SIG-M5 treated with dmso at 0.1 percent for 504 hours (cell line): ENCODE results near the gene TPM2.
"Not testable (repeated sequence)": the region's sequence is repeated elsewhere in the genome, so short reads cannot be mapped to it uniquely, and the experiment has no call there.

Experiments used
- DNase-seq: peaks from one replicate; lab custom pipeline; 2025; ENCODE audit not compliant: unreplicated experiment; lab: John Stamatoyannopoulos, UW

The TPM2 gene

GRCh38 chr9:35656831-35657545, 32.7 kb downstream of the TPM2 start:
- no peak for DNase-seq

- no peak for DNase-seq
These were observed 33.4 kb downstream of the TPM2 start for GRCh38 chr9:35656348-35656747.

GRCh38 chr9:35653611-35654010, 36.1 kb downstream of the TPM2 start:
- DNase-seq: no peak

GRCh38 chr9:35652829-35653209, 36.9 kb downstream of the TPM2 start:
- no peak for DNase-seq

- peak; percentile 59 for DNase-seq
These were observed 37.5 kb downstream of the TPM2 start for GRCh38 chr9:35651956-35652828.

GRCh38 chr9:35650341-35651158, 39.2 kb downstream of the TPM2 start, which contains the start of gene SIT1:
Gene SIT1, minus strand, starts transcription at chr9:35650931. Its CDS starts 78 bp downstream, at chr9:35650853.
- no peak for DNase-seq

- DNase-seq: peak; percentile 78
These were observed 40.0 kb downstream of the TPM2 start for GRCh38 chr9:35649431-35650340.

- peak; percentile 88 for DNase-seq
These were observed 43.0 kb downstream of the TPM2 start for GRCh38 chr9:35646533-35647265.

GRCh38 chr9:35646153-35646532, 43.6 kb downstream of the TPM2 start:
- peak; percentile 37 for DNase-seq

GRCh38 chr9:35645736-35646135, 44.0 kb downstream of the TPM2 start:
- not testable (repeated sequence) for DNase-seq

- no peak for DNase-seq
These were observed 46.7 kb downstream of the TPM2 start for GRCh38 chr9:35643046-35643445.

- not testable (repeated sequence) for DNase-seq
These were observed 48.2 kb downstream of the TPM2 start for GRCh38 chr9:35641478-35641877.

GRCh38 chr9:35640431-35640830, 49.3 kb downstream of the TPM2 start:
- DNase-seq: not testable (repeated sequence)

- no peak for DNase-seq
These were observed 50.1 kb downstream of the TPM2 start for GRCh38 chr9:35639631-35640030.

- DNase-seq: not testable (repeated sequence)
These were observed 50.5 kb downstream of the TPM2 start for GRCh38 chr9:35639225-35639624.

GRCh38 chr9:35638751-35639150, 51.0 kb downstream of the TPM2 start:
- DNase-seq: not testable (repeated sequence)

GRCh38 chr9:35637427-35637955, 52.2 kb downstream of the TPM2 start:
- DNase-seq: not testable (repeated sequence)

GRCh38 chr9:35636877-35637246, 52.9 kb downstream of the TPM2 start:
- DNase-seq: not testable (repeated sequence)

GRCh38 chr9:35636135-35636876, 53.4 kb downstream of the TPM2 start:
- peak; percentile 31 for DNase-seq
